ENCODE results near the gene SLC10A2. TPM values are rescaled to one million over a fixed set of nuclear protein-coding genes. Genes with fewer than 3 reads are reported as not detected.

SLC10A2 gene
- total and polyA plus RNA-seq, 5 donors, result not detected

DNA sequence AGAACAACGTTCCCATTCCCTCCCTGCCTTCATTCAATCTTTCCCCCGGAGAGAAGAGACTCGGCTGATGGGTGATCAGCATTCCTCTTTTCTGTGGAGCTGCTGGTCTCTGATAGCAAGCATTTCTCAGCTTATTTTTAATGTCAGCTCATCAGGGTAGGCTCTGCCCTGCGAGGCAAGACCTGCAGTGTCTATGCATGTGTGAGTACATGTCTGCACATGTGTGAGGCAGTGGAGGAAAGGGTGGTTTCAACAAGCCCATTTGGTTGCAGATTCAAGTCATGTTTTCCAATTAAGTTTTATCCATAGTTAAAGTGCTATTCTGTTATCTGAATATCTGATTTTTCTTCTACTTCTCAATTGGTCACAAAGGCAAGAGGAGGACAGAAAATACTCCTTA, 19.5 kb downstream of the SLC10A2 start:
- no peak for ATAC-seq
- Histone ChIP-seq H3K9me3 (ENCODE audit: control insufficient read depth, low read length) (no peaks in the 10 kb centered on the region), H3K27me3 (ENCODE audit: control insufficient read depth, insufficient read depth) (no peaks in the 10 kb centered on the region), H3K4me1 (ENCODE audit: control insufficient read depth, insufficient read depth, low read length) (no peaks in the 10 kb centered on the region), H3K27ac (ENCODE audit: low read length) (no peak overlapping the region), H3K4me3 (ENCODE audit: low read length) (no peak overlapping the region)
- DNase-seq, result no peak
- 86% methylated on average over 4 of the region's 4 CpGs for WGBS
- intact Hi-C loops (cut with DNase I), result no loop called here

DNA sequence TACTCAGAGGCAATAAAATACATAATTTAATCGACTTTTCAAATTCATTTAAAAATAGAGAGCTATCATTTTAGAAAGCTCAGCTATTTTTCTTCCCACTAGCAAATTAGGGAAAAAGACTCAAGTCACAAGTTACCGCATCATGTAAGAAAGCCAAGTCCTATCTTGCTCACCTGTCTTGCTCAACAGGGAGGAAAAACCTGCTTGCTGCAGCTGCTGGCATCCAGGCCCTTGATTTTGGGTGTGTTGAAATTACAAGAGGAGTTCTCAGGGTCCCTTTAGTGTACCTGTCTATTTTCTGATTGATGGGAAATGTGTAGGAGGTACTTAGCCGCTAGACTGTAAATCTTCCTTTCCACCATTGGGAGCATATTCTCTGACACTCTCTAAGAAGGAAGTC, 22.2 kb downstream of the SLC10A2 start:
- WGBS, result 83% methylated on average over 3 of the region's 3 CpGs
- peaks cover 2% of the 10 kb centered on the region for H3K4me1 ChIP-seq (ENCODE audit: control insufficient read depth, insufficient read depth, low read length)
- no peak overlapping the region for H3K27ac ChIP-seq (ENCODE audit: low read length)
- ATAC-seq, result no peak
- H3K9me3 ChIP-seq (ENCODE audit: control insufficient read depth, low read length), result no peaks in the 10 kb centered on the region
- no peaks in the 10 kb centered on the region for H3K27me3 ChIP-seq (ENCODE audit: control insufficient read depth, insufficient read depth)
- intact Hi-C loops (cut with DNase I), result no loop called here
- no peak overlapping the region for H3K4me3 ChIP-seq (ENCODE audit: low read length)
- DNase-seq, result no peak

DNA sequence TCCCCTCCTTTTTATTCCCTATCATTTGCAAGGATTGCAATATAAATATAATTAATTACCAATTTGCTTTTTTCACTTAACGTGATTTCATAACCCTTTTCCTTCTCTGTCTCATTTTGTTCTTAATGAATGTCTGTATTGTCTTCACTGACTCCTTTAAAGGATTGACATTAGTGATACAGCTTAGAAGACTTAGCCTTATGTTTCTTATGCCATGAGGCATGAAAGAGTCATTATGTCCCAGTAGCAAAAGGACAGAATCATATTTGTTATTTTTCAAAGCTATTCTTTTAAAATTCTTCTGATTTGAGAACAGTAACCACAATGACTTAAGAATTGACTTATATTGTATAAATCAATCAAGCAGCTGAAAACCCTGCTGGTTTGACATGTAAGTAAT, 26.2 kb downstream of the SLC10A2 start:
- Histone ChIP-seq H3K27me3 (ENCODE audit: control insufficient read depth, insufficient read depth) (no peaks in the 10 kb centered on the region), H3K9me3 (ENCODE audit: control insufficient read depth, low read length) (no peaks in the 10 kb centered on the region), H3K4me3 (ENCODE audit: low read length) (no peak overlapping the region), H3K4me1 (ENCODE audit: control insufficient read depth, insufficient read depth, low read length) (peaks cover 2% of the 10 kb centered on the region), H3K27ac (ENCODE audit: low read length) (no peak overlapping the region)
- no peak for DNase-seq
- intact Hi-C loops (cut with DNase I), result no loop called here
- 80% methylated on average over 1 of the region's 1 CpG for WGBS
- no peak for ATAC-seq

GRCh38 chr13:103039183-103039582, 27.0 kb downstream of the SLC10A2 start:
- no peak overlapping the region for H3K27ac ChIP-seq (ENCODE audit: low read length)
- DNase-seq (no peak), ATAC-seq (no peak)
- no peaks in the 10 kb centered on the region for H3K9me3 ChIP-seq (ENCODE audit: control insufficient read depth, low read length)
- 32% methylated on average over 2 of the region's 2 CpGs for WGBS
- peaks cover 2% of the 10 kb centered on the region for H3K4me1 ChIP-seq (ENCODE audit: control insufficient read depth, insufficient read depth, low read length)
- no peaks in the 10 kb centered on the region for H3K27me3 ChIP-seq (ENCODE audit: control insufficient read depth, insufficient read depth)
- intact Hi-C loops (cut with DNase I), result no loop called here
- H3K4me3 ChIP-seq (ENCODE audit: low read length), result no peak overlapping the region

DNA sequence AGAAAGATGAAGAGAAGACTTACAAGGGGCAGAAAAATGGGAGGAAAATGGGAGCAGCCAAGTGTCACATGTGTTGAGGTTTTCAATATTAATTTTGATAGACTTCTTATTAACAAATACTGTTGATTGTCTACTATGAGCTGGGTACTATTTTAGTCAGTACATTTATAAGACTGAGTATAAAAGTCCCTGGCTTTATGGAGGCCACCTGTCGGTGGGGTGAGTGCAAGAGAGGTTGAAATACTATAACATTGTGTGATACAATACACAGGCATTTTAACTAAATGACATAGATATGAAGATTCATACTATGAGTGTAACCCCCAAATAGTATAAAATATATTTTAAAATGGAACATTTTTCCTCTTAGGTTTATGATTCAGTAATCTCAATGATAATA, 29.9 kb downstream of the SLC10A2 start:
- intact Hi-C loops (cut with DNase I), result no loop called here
- 85% methylated on average over 1 of the region's 1 CpG for WGBS
- Histone ChIP-seq H3K4me3 (ENCODE audit: low read length) (no peak overlapping the region), H3K27me3 (ENCODE audit: control insufficient read depth, insufficient read depth) (no peaks in the 10 kb centered on the region), H3K27ac (ENCODE audit: low read length) (no peak overlapping the region), H3K9me3 (ENCODE audit: control insufficient read depth, low read length) (no peaks in the 10 kb centered on the region), H3K4me1 (ENCODE audit: control insufficient read depth, insufficient read depth, low read length) (peaks cover 2% of the 10 kb centered on the region)
- DNase-seq (no peak), ATAC-seq (no peak)

- WGBS, result 86% methylated on average over 2 of the region's 2 CpGs
- Histone ChIP-seq H3K4me3 (ENCODE audit: low read length) (no peak overlapping the region), H3K4me1 (ENCODE audit: control insufficient read depth, insufficient read depth, low read length) (no peaks in the 10 kb centered on the region), H3K9me3 (ENCODE audit: control insufficient read depth, low read length) (no peaks in the 10 kb centered on the region), H3K27me3 (ENCODE audit: control insufficient read depth, insufficient read depth) (no peaks in the 10 kb centered on the region), H3K27ac (ENCODE audit: low read length) (no peak overlapping the region)
- DNase-seq (no peak), ATAC-seq (no peak)
- intact Hi-C loops (cut with DNase I), result no loop called here
Observed at GRCh38 chr13:103033999-103034398, 32.2 kb downstream of the SLC10A2 start.

GRCh38 chr13:103031332-103031873, 34.8 kb downstream of the SLC10A2 start:
- Histone ChIP-seq H3K4me3 (ENCODE audit: low read length) (no peak overlapping the region), H3K4me1 (ENCODE audit: control insufficient read depth, insufficient read depth, low read length) (no peaks in the 10 kb centered on the region), H3K27me3 (ENCODE audit: control insufficient read depth, insufficient read depth) (no peaks in the 10 kb centered on the region), H3K9me3 (ENCODE audit: control insufficient read depth, low read length) (no peaks in the 10 kb centered on the region), H3K27ac (ENCODE audit: low read length) (no peak overlapping the region)
- WGBS, result 56% methylated on average over 2 of the region's 2 CpGs
- ATAC-seq (no peak), DNase-seq (no peak)
- intact Hi-C loops (cut with DNase I), result no loop called here

GRCh38 chr13:103030776-103031175, 35.4 kb downstream of the SLC10A2 start:
- ATAC-seq, result no peak
- Histone ChIP-seq H3K4me3 (ENCODE audit: low read length) (no peak overlapping the region), H3K27ac (ENCODE audit: low read length) (no peak overlapping the region), H3K9me3 (ENCODE audit: control insufficient read depth, low read length) (no peaks in the 10 kb centered on the region), H3K4me1 (ENCODE audit: control insufficient read depth, insufficient read depth, low read length) (no peaks in the 10 kb centered on the region), H3K27me3 (ENCODE audit: control insufficient read depth, insufficient read depth) (no peaks in the 10 kb centered on the region)
- intact Hi-C loops (cut with DNase I), result no loop called here
- WGBS, result 86% methylated on average over 2 of the region's 2 CpGs
- no peak for DNase-seq

DNA sequence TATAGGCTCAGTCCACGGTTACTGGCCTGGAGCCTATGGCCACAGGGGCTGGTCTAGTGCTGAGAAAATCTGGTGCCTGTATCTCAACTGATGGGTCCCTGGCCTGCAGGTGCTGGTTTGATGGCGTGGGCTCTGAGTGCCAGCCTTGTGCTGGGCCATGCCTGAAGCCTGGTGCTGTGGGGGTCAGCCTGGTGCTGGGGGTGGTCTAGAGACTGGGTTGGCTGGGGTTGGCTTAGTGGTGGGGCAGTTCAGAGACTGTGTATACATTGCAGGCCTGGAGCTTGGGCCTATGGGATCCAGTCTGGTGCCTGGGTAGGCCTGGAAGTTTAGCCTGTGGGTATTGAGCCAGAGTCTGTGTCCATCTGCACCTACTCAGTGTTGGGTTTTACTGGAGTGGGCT, 36.4 kb downstream of the SLC10A2 start:
- Histone ChIP-seq H3K4me3 (ENCODE audit: low read length) (no peak overlapping the region), H3K9me3 (ENCODE audit: control insufficient read depth, low read length) (no peaks in the 10 kb centered on the region), H3K27me3 (ENCODE audit: control insufficient read depth, insufficient read depth) (no peaks in the 10 kb centered on the region), H3K27ac (ENCODE audit: low read length) (no peak overlapping the region), H3K4me1 (ENCODE audit: control insufficient read depth, insufficient read depth, low read length) (no peaks in the 10 kb centered on the region)
- intact Hi-C loops (cut with DNase I), result no loop called here
- peak; percentile 23 to 26 for ATAC-seq
- 82% methylated on average over 2 of the region's 2 CpGs for WGBS
- DNase-seq, result no peak

- peak in 1 of 3 donors; percentile 31 for DNase-seq
- H3K9me3 ChIP-seq (ENCODE audit: control insufficient read depth, low read length), result no peaks in the 10 kb centered on the region
- H3K27ac ChIP-seq (ENCODE audit: low read length), result no peak overlapping the region
- no peaks in the 10 kb centered on the region for H3K27me3 ChIP-seq (ENCODE audit: control insufficient read depth, insufficient read depth)
- ATAC-seq, result no peak
- H3K4me1 ChIP-seq (ENCODE audit: control insufficient read depth, insufficient read depth, low read length), result peaks cover 1% of the 10 kb centered on the region
- H3K4me3 ChIP-seq (ENCODE audit: low read length), result no peak overlapping the region
- intact Hi-C loops (cut with DNase I), result no loop called here
- WGBS, result 50% methylated on average over 3 of the region's 3 CpGs
Observed at GRCh38 chr13:103022336-103022735, 43.9 kb downstream of the SLC10A2 start.

DNA sequence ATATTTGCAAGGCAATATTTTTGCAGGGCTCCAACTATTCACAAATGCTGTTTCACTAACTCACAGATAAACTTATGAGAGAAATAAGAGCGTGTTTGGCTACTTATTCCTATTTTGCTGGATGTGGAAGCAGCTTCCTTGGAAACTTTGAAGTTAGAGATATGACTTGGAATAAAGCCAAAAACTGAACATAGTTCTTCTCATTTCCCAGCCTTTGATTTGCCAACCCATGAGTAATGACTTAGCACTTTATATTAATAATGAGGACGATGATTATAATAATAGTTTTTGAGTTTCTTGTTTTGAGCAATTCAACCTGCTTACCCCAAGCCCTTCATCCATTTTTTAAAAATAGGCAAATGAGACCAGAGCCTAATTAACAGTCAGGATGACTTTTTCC, 47.7 kb downstream of the SLC10A2 start:
- Histone ChIP-seq H3K27ac (ENCODE audit: low read length) (no peak overlapping the region), H3K27me3 (ENCODE audit: control insufficient read depth, insufficient read depth) (no peaks in the 10 kb centered on the region), H3K9me3 (ENCODE audit: control insufficient read depth, low read length) (no peaks in the 10 kb centered on the region), H3K4me1 (ENCODE audit: control insufficient read depth, insufficient read depth, low read length) (peaks cover 1% of the 10 kb centered on the region), H3K4me3 (ENCODE audit: low read length) (no peak overlapping the region)
- DNase-seq (no peak), ATAC-seq (no peak)
- WGBS, result 18% methylated on average over 2 of the region's 2 CpGs
- intact Hi-C loops (cut with DNase I), result no loop called here

DNA sequence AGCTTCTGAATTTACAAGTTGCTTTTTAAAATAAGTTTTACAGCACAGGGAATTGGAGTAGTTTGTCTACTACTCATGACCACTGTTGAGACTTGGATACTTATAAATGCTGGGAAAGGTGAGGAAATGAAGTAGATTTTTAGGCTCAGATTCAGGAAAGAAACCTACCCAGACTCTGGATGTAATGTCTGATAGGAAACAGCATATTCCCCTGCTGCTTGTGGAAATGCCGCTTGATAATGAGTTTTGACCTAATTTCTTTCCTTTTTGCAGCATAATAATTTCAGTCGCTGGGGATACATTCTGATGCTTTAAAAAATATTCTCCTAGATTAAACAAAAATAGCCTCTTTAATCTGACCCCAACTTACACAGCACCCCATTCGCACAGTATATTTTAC, 53.6 kb downstream of the SLC10A2 start:
- intact Hi-C loops (cut with DNase I), result no loop called here
- no peaks in the 10 kb centered on the region for H3K4me1 ChIP-seq (ENCODE audit: control insufficient read depth, insufficient read depth, low read length)
- 70% methylated on average over 3 of the region's 3 CpGs for WGBS
- ATAC-seq (no peak), DNase-seq (no peak)
- H3K4me3 ChIP-seq (ENCODE audit: low read length), result no peak overlapping the region
- H3K27me3 ChIP-seq (ENCODE audit: control insufficient read depth, insufficient read depth), result no peaks in the 10 kb centered on the region
- H3K27ac ChIP-seq (ENCODE audit: low read length), result no peak overlapping the region
- no peaks in the 10 kb centered on the region for H3K9me3 ChIP-seq (ENCODE audit: control insufficient read depth, low read length)
